Endothelial cell of umbilical vein (primary cell): ENCODE results near the gene BCL2L2.

Experiments
- POLR2A ChIP-seq: IDR thresholded peaks from 2 replicates; pipeline ENCODE4 v1.6.1; 2012; ENCODE audit warnings: low read depth, mild to moderate bottlenecking, control low read depth, low read length
- POLR2AphosphoS5 ChIP-seq: IDR thresholded peaks from 2 replicates; pipeline ENCODE4 v1.6.1; 2012; ENCODE audit warnings: low read depth, mild to moderate bottlenecking, control low read depth, low read length, moderate library complexity; ENCODE audit not compliant: insufficient read depth
- TF ChIP-seq, protein P1 (sequence below), 2 donors: IDR thresholded peaks; 1 replicate in 1 of 2; 2 replicates in 1 of 2; pipeline ENCODE4 v1.5.1; 2011; ENCODE audit warnings: low read length in 2 of 2, mild to moderate bottlenecking in 2 of 2, moderate library complexity in 2 of 2, control low read depth in 1 of 2, inconsistent platforms in 1 of 2, low read depth in 1 of 2; ENCODE audit not compliant: insufficient read depth in 1 of 2; ENCODE audit errors: extremely low read depth in 1 of 2

DNA sequence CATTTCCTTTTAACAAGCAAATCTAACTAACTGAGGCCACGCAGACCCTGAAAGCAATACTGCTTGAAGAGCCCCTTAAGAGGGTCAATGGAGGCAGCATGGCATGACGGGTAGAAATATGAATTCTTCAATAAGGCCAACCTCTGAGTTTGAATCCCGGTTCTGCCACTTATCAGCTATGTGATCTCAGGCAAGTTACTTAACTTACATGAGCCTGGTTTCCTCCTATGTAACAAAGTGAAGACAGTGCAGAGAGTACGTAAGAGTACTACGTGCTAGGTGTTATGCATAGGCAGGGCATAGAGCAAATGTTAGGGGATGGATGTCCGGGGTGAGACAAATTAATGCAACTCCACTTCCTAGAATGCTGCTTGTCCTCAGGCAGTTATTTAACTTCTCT is 25.4 kb upstream of the BCL2L2 start:
- TF ChIP-seq, protein P1, sequence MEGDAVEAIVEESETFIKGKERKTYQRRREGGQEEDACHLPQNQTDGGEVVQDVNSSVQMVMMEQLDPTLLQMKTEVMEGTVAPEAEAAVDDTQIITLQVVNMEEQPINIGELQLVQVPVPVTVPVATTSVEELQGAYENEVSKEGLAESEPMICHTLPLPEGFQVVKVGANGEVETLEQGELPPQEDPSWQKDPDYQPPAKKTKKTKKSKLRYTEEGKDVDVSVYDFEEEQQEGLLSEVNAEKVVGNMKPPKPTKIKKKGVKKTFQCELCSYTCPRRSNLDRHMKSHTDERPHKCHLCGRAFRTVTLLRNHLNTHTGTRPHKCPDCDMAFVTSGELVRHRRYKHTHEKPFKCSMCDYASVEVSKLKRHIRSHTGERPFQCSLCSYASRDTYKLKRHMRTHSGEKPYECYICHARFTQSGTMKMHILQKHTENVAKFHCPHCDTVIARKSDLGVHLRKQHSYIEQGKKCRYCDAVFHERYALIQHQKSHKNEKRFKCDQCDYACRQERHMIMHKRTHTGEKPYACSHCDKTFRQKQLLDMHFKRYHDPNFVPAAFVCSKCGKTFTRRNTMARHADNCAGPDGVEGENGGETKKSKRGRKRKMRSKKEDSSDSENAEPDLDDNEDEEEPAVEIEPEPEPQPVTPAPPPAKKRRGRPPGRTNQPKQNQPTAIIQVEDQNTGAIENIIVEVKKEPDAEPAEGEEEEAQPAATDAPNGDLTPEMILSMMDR (IDR thresholded peaks at IDR 0.05; ENCODE audit: extremely low read depth in 1 of 2, insufficient read depth in 1 of 2, low read depth in 1 of 2, low read length in 2 of 2) = no peak
- TF ChIP-seq POLR2A (no peak), POLR2AphosphoS5 (no peak)
